B cell (primary cell): ENCODE measurements around the gene EP400. TPM values are rescaled to one million over a fixed set of nuclear protein-coding genes. Genes with fewer than 3 reads are reported as not detected.

Experiments
- ATAC-seq: fragments of 200-7000 bp; cut with Tn5 transposase; one replicate; pipeline ENCODE4 v1.10.0; 2021; ENCODE audit warnings: low read depth, mild to moderate bottlenecking, moderate number of reproducible peaks, moderate library complexity
- CTCF ChIA-PET: fragments of 350-600 bp; sonication (Branson Sonifier 250); formaldehyde crosslinking; loops from one replicate; lab custom pipeline; 2021; ENCODE audit warnings: antibody characterized with exemption, inconsistent platforms; lab: Charles Lee
- POLR2A ChIA-PET: fragments of 350-600 bp; sonication (Branson Sonifier 250); formaldehyde crosslinking; loops from one replicate; lab custom pipeline; 2021; ENCODE audit warnings: antibody characterized with exemption; lab: Charles Lee
- DNase-seq: peaks from one replicate; pipeline ENCODE4 v3.0.0; 2013
- H2AFZ ChIP-seq: 2 replicates; pipeline ENCODE4 v1.6.1; 2012; ENCODE audit warnings: mild to moderate bottlenecking, low read depth, low read length; ENCODE audit not compliant: insufficient read depth, poor library complexity, severe bottlenecking
- H3K27ac ChIP-seq, 2 donors: 1 replicate in 1 of 2; 2 replicates in 1 of 2; pipeline ENCODE4 v1.5.1; 2012 to 2013; ENCODE audit warnings: low read length in 2 of 2, mild to moderate bottlenecking in 2 of 2, moderate library complexity in 1 of 2
- H3K27me3 ChIP-seq, 4 experiments: fragments of 200-600 bp in 1 of 4; sonication (generic) in 1 of 4; replicated peaks in 1 of 4; 1 replicate in 2 of 4; 2 replicates in 2 of 4; pipeline versions ENCODE4 v1.6.1 to v1.7.0; 2013 to 2016; ENCODE audit warnings: low read length in 3 of 4, mild to moderate bottlenecking in 2 of 4, mixed read lengths in 1 of 4, moderate library complexity in 1 of 4; ENCODE audit not compliant: insufficient read depth in 4 of 4, control insufficient read depth in 3 of 4; ENCODE audit errors: control extremely low read depth in 1 of 4
- H3K36me3 ChIP-seq, 2 experiments: replicated peaks in 1 of 2; 1 replicate in 1 of 2; 2 replicates in 1 of 2; pipeline versions ENCODE4 v1.6.1 to v1.7.1; 2013; ENCODE audit warnings: low read length in 1 of 2; ENCODE audit not compliant: insufficient read depth in 2 of 2, control insufficient read depth in 1 of 2; ENCODE audit errors: control extremely low read depth in 1 of 2, extremely low read depth in 1 of 2
- H3K4me1 ChIP-seq, 2 donors: fragments of 200-600 bp in 1 of 2; sonication (generic) in 1 of 2; 1 replicate in 1 of 2; 2 replicates in 1 of 2; pipeline versions ENCODE4 v1.5.1 to v1.6.1; 2013 to 2017; ENCODE audit warnings: low read length in 2 of 2; ENCODE audit not compliant: control insufficient read depth in 2 of 2, insufficient read depth in 2 of 2
- H3K4me2 ChIP-seq: replicated peaks from 2 replicates; pipeline ENCODE3; 2012; ENCODE audit warnings: mild to moderate bottlenecking, low read depth, low read length; ENCODE audit not compliant: poor library complexity, severe bottlenecking
- H3K4me3 ChIP-seq, 5 experiments: fragments of 200-600 bp in 1 of 5; sonication (generic) in 1 of 5; 1 replicate in 3 of 5; 2 replicates in 2 of 5; pipeline versions ENCODE4 v1.5.1 to v1.7.0; 2011 to 2016; ENCODE audit warnings: low read length in 4 of 5, mild to moderate bottlenecking in 4 of 5, low read depth in 2 of 5, control low read depth in 1 of 5, moderate library complexity in 1 of 5; ENCODE audit not compliant: insufficient read depth in 1 of 5; ENCODE audit errors: control extremely low read depth in 1 of 5, extremely low read depth in 1 of 5
- H3K79me2 ChIP-seq: fragments of 200-600 bp; sonication (generic); one replicate; pipeline ENCODE4 v1.6.0; 2016; ENCODE audit warnings: low read length; ENCODE audit not compliant: control insufficient read depth, insufficient read depth
- H3K9ac ChIP-seq: fragments of 200-600 bp; sonication (generic); 2 replicates; pipeline ENCODE4 v1.6.1; 2017; ENCODE audit warnings: mild to moderate bottlenecking, low read length, moderate library complexity
- H3K9me3 ChIP-seq, 3 donors: one replicate each; pipeline versions ENCODE4 v1.6.1 to v1.7.1; 2013; ENCODE audit warnings: low read length in 2 of 3; ENCODE audit not compliant: control insufficient read depth in 2 of 3, insufficient read depth in 1 of 3; ENCODE audit errors: control extremely low read depth in 1 of 3
- H4K20me1 ChIP-seq: 2 replicates; pipeline ENCODE4 v1.6.0; 2012; ENCODE audit warnings: mild to moderate bottlenecking, low read length; ENCODE audit not compliant: insufficient read depth, control insufficient read depth, poor library complexity, severe bottlenecking
- H3K27ac Mint-ChIP-seq: one replicate; pipeline ENCODE4 v1.8.0; 2021; ENCODE audit warnings: mixed read lengths
- H3K27me3 Mint-ChIP-seq: one replicate; pipeline ENCODE4 v1.8.0; 2021; ENCODE audit warnings: mixed read lengths
- H3K4me1 Mint-ChIP-seq: one replicate; pipeline ENCODE4 v1.8.0; 2021; ENCODE audit warnings: mixed read lengths
- H3K4me3 Mint-ChIP-seq: one replicate; pipeline ENCODE4 v1.8.0; 2021; ENCODE audit warnings: mixed read lengths
- H3K9me3 Mint-ChIP-seq: one replicate; pipeline ENCODE4 v1.8.0; 2022; ENCODE audit warnings: mixed read lengths; ENCODE audit not compliant: insufficient read depth
- EZH2 ChIP-seq: IDR thresholded peaks from 2 replicates; pipeline ENCODE4 v1.6.1; 2012; ENCODE audit warnings: borderline replicate concordance, low read depth, mild to moderate bottlenecking, moderate library complexity, low read length; ENCODE audit not compliant: insufficient read depth, poor library complexity, severe bottlenecking
- WGBS: methylation state at CpG from one replicate; pipeline ENCODE4 v1.1.5; 2013; ENCODE audit warnings: missing lambda C conversion rate; ENCODE audit not compliant: insufficient coverage; 5-methylcytosine and 5-hydroxymethylcytosine counted together
- intact Hi-C: fragments of 100-400 bp; cut with micrococcal nuclease; formaldehyde crosslinking; loops from one replicate; pipeline ENCODE4 v1.10.0; 2022
- polyA plus RNA-seq: library from polyadenylated mRNA; depleted of rRNA; stranded (reverse); fragments of >200 nt; gene quantifications from 2 replicates; pipeline ENCODE4 v1.2.3, GENCODE V29; 2012
- total RNA-seq, 2 donors: library from RNA; stranded (reverse); fragments of 120-200 nt in 1 of 2; gene quantifications; 1 replicate in 1 of 2; 2 replicates in 1 of 2; pipeline versions ENCODE4 v1.2.3 to v1.2.4, GENCODE V29; 2013 to 2022
- TF ChIP-seq, protein P1 (sequence below): fragments of 200-600 bp; IDR thresholded peaks from one replicate; pipeline ENCODE4 v1.8.0; 2022; ENCODE audit warnings: antibody characterized with exemption, mild to moderate bottlenecking

The EP400 gene
- total and polyA plus RNA-seq, 2 donors (not counting 1 experiment from before 2014, with no cell fraction given): 17.3 to 82.2 TPM

DNA sequence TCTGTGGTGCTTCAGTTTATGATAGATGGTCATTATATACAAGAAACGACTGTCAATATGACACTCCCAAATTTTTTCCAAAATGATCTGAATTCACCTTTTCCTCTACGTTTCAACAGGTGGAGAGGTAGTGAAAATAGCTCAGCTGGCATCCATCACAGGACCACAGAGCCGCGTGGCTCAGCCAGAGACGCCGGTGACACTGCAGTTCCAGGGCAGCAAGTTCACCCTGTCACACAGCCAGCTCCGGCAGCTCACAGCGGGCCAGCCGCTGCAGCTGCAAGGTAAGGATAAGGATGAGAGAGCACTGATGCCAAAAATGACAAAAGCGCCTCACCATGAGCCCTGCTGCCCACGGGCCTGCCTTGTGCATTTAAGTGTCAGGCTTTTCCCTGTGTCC lies 73.9 kb downstream of the EP400 start:
- peaks cover 4 to 70% of the 10 kb centered on the region in 2 experiments for H3K36me3 ChIP-seq
- no peak for DNase-seq
- intact Hi-C loops: no loop called here
- WGBS: 99% methylated on average over 9 of the region's 11 CpGs
- peaks cover 9% of the 10 kb centered on the region for H3K79me2 ChIP-seq
- no peak overlapping the region for H3K4me3 Mint-ChIP-seq
- H3K27me3 ChIP-seq: no peaks in the 10 kb centered on the region
- no peak overlapping the region for H3K27ac Mint-ChIP-seq
- H3K4me2 ChIP-seq: no peak overlapping the region
- no peak overlapping the region for H3K4me3 ChIP-seq
- no peaks in the 10 kb centered on the region for H3K9me3 ChIP-seq
- no peaks in the 10 kb centered on the region for H4K20me1 ChIP-seq
- no peak overlapping the region for H3K27ac ChIP-seq
- ATAC-seq: no peak
- TF ChIP-seq, protein P1, sequence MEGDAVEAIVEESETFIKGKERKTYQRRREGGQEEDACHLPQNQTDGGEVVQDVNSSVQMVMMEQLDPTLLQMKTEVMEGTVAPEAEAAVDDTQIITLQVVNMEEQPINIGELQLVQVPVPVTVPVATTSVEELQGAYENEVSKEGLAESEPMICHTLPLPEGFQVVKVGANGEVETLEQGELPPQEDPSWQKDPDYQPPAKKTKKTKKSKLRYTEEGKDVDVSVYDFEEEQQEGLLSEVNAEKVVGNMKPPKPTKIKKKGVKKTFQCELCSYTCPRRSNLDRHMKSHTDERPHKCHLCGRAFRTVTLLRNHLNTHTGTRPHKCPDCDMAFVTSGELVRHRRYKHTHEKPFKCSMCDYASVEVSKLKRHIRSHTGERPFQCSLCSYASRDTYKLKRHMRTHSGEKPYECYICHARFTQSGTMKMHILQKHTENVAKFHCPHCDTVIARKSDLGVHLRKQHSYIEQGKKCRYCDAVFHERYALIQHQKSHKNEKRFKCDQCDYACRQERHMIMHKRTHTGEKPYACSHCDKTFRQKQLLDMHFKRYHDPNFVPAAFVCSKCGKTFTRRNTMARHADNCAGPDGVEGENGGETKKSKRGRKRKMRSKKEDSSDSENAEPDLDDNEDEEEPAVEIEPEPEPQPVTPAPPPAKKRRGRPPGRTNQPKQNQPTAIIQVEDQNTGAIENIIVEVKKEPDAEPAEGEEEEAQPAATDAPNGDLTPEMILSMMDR: no peak
- TF ChIP-seq EZH2: no peak
- H3K9ac ChIP-seq: no peak overlapping the region
- H3K4me1 Mint-ChIP-seq: no peaks in the 10 kb centered on the region
- CTCF ChIA-PET: interaction anchor here (0.6 kb wide), 1 partner anchor 24 kb away, joined by 4 read pairs; no protein-coding TSS in a partner anchor
- H3K4me1 ChIP-seq: no peaks in the 10 kb centered on the region
- H2AFZ ChIP-seq: no peak overlapping the region
- no peaks in the 10 kb centered on the region for H3K27me3 Mint-ChIP-seq
- no peaks in the 10 kb centered on the region for H3K9me3 Mint-ChIP-seq
- POLR2A ChIA-PET: no interaction called here

DNA sequence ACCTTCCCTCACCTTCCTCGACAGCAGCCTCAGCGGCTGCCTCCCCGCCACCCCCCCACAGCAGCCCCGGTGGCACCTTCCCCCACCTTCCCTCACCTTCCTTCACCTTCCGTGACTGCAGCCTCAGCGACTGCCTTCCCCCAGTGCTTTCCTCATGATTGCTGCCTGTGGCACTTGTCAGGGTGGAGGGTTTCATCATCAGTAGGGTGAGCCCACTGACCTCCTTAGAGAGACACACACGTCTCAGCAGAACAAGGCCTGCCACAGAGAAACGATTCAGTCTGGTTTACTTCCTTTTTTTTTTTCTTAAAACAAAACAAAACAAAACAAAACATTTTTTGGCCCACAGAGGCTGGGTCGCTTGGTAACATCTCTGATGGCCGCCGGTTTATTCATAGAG lies 75.0 kb downstream of the EP400 start:
- no peaks in the 10 kb centered on the region for H3K27me3 Mint-ChIP-seq
- peaks cover 4 to 71% of the 10 kb centered on the region in 2 experiments for H3K36me3 ChIP-seq

More for the DNA sequence above, 75.0 kb downstream of the EP400 start:
- H3K4me1 ChIP-seq: no peaks in the 10 kb centered on the region
- CTCF ChIA-PET: no interaction called here
- H3K4me3 ChIP-seq: no peak overlapping the region
- POLR2A ChIA-PET: no interaction called here
- H3K27ac ChIP-seq: no peak overlapping the region
- Mint-ChIP-seq H3K9me3 (no peaks in the 10 kb centered on the region), H3K4me1 (no peaks in the 10 kb centered on the region), H3K4me3 (no peak overlapping the region), H3K27ac (no peak overlapping the region)
- H4K20me1 ChIP-seq: no peaks in the 10 kb centered on the region
- 100% methylated on average over 4 of the region's 11 CpGs for WGBS
- TF ChIP-seq, protein P1: no peak
- TF ChIP-seq EZH2: no peak
- H3K4me2 ChIP-seq: no peak overlapping the region
- no peaks in the 10 kb centered on the region for H3K27me3 ChIP-seq
- no peak overlapping the region for H2AFZ ChIP-seq
- no peaks in the 10 kb centered on the region for H3K9me3 ChIP-seq
- H3K79me2 ChIP-seq: peaks cover 6% of the 10 kb centered on the region
- DNase-seq: no peak
- intact Hi-C loops: no loop called here
- no peak for ATAC-seq
- H3K9ac ChIP-seq: no peak overlapping the region
